HG03103 (cell line): ENCODE data around the gene INKA2.
A peak's percentile ranks its signal among the peaks of the same experiment; 100 is the strongest.

Experiments used
- ATAC-seq: cut with Tn5 transposase; IDR thresholded peaks from one replicate; pipeline ENCODE4 v1.9.1; 2021; ENCODE audit warnings: low read depth; ENCODE audit not compliant: unreplicated experiment

INKA2 gene

GRCh38 chr1:111739194-111739924 is at the start of gene INKA2:
Gene INKA2 (minus strand): TSS chr1:111739395. CDS start chr1:111739242, 153 bp downstream.
- peak; percentile 74 for ATAC-seq

GRCh38 chr1:111786669-111787207 is 47.5 kb upstream of the INKA2 start:
- no peak for ATAC-seq

- ATAC-seq = no peak
These were observed 45.2 kb upstream of the INKA2 start for GRCh38 chr1:111784273-111784901.

GRCh38 chr1:111779546-111779945 is 40.4 kb upstream of the INKA2 start:
- no peak for ATAC-seq

GRCh38 chr1:111778541-111779051 is 39.4 kb upstream of the INKA2 start:
- no peak for ATAC-seq

- ATAC-seq = no peak
These were observed 38.9 kb upstream of the INKA2 start for GRCh38 chr1:111778066-111778465.

GRCh38 chr1:111777301-111777700 is 38.1 kb upstream of the INKA2 start:
- no peak for ATAC-seq

GRCh38 chr1:111776861-111777260 is 37.7 kb upstream of the INKA2 start:
- no peak for ATAC-seq

GRCh38 chr1:111776391-111776790 is 37.2 kb upstream of the INKA2 start:
- ATAC-seq = no peak

GRCh38 chr1:111775966-111776365 is 36.8 kb upstream of the INKA2 start:
- no peak for ATAC-seq

- ATAC-seq = no peak
These were observed 31.7 kb upstream of the INKA2 start for GRCh38 chr1:111770916-111771315.

- no peak for ATAC-seq
These were observed 30.4 kb upstream of the INKA2 start for GRCh38 chr1:111769517-111770146.

GRCh38 chr1:111768625-111769024 is 29.4 kb upstream of the INKA2 start:
- no peak for ATAC-seq

- ATAC-seq = no peak
These were observed 28.8 kb upstream of the INKA2 start for GRCh38 chr1:111768023-111768422.

- no peak for ATAC-seq
These were observed 23.1 kb upstream of the INKA2 start for GRCh38 chr1:111762332-111762731.

- ATAC-seq = no peak
These were observed 22.5 kb upstream of the INKA2 start for GRCh38 chr1:111761717-111762116.

GRCh38 chr1:111758373-111758772 is 19.2 kb upstream of the INKA2 start:
- no peak for ATAC-seq

GRCh38 chr1:111756124-111756513 is 16.9 kb upstream of the INKA2 start:
- ATAC-seq = peak; percentile 5

- peak; percentile 78 for ATAC-seq
These were observed 16.3 kb upstream of the INKA2 start, which contains the start of gene DDX20 for GRCh38 chr1:111755331-111756123. Gene DDX20 (plus strand): TSS chr1:111755901. CDS start chr1:111755925, 24 bp downstream.

- ATAC-seq = peak; percentile 11
These were observed 15.8 kb upstream of the INKA2 start for GRCh38 chr1:111754984-111755330.
